ENCODE results near the gene CSTF3.
"Not testable (repeated sequence)": the region's sequence is repeated elsewhere in the genome, so short reads cannot be mapped to it uniquely, and the experiment has no call there.

Gene CSTF3

DNA sequence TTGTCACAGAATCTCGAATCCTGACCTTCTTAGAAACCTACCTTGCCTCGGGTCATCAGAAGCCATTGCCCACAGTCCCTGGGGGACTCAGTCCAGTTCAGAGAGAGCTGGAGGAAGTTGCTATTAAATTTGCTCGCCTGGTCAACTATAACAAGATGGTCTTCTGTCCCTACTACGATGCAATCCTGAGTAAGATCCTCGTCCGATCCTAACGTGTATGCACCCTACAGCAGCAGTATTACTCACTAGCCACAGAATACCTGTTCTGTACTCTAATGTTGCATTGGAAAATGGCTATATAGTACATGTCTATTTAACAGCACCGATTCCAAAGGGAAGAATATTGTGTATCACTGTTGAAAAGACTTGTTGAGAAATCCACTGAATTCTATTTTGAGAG lies 88.8 kb downstream of the CSTF3 start:
- DNase-seq, result no peak

DNA sequence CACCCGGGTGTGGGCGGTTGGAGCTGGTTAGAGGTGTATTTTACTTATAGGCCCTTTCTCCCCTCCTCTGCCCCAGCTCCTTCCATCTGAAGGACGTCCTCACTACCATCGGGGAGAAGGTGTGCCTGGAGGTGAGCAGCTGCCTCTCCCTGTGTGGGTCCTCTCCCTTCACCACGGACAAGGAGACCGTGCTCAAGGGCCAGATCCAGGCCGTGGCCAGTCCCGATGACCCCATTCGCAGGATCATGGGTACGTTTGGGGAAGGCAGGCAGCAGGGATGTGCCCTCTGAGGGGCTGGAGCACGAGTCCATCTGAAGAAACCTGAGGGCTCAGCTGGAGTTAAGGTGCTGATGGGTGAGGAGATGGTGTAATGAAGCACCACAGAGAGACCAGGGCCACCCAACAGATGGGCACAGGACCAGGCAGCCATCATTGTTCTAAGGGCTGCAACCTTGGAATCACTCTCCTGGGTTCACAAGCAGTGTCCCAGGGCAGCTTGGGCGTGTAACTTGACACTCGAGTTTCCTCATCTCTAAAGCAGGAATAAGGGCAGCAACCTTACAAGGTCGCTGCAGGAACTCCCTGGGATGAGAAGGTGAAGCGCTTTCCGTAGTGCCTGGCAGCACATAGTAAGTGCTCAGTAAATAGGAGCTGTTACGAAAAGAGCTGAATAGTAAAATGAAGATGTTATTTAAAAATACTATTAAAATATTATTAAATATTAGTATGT lies 92.5 kb downstream of the CSTF3 start:
- DNase-seq, result no peak

DNA sequence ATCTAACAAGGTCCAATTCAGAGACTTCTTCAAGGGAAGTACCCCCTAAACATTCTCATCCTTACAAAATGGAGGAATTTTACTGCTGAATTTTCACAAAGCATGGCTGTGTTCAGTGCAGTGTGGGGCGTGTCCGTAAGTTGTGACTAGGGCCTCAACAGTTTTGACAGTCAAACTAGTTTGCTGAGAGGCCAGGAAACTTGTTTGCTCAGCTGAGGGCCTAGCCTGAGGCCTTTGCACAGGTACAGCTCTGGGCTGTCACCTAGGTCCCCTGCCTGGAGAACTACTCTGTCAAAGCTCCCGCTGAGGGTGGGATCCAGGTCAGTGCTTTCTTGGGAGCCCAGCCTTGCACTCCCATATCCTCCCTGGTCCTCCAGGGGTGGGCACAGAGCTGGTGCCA lies 94.0 kb downstream of the CSTF3 start:
- DNase-seq, result no peak

DNA sequence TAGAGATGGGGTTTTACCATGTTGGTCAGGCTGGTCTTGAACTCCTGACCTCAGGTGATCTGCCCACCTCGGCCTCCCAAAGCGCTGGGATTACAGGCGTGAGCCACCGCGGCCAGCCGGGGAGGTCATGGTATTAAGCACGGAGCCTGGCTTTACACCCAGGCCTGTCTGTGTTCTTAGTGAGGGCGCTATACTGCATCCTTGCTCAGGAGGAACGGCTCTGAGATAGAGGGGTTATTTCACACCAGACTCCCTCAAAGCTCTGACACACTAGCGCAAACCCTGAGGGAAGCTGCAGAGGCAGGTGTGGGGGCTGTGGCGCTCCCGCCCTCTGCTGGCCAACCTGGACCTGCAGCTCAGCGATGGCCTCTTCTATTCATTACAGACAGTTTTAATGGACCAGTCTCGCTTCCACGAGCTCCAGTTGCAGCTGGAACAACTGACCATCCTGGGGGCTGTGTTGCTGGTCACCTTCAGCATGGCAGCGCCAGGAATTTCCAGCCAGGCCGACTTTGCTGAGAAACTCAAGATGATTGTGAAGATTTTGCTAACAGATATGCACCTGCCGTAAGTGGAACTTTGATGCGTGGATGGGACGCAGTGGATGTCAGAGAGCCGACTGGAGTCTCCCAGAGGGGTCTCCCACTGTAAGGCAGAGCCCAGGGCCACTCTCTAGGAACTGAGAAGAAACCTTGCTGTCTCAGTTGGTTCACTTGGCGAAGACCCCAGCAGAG lies 95.7 kb downstream of the CSTF3 start:
- peak; percentile 80 for DNase-seq

DNA sequence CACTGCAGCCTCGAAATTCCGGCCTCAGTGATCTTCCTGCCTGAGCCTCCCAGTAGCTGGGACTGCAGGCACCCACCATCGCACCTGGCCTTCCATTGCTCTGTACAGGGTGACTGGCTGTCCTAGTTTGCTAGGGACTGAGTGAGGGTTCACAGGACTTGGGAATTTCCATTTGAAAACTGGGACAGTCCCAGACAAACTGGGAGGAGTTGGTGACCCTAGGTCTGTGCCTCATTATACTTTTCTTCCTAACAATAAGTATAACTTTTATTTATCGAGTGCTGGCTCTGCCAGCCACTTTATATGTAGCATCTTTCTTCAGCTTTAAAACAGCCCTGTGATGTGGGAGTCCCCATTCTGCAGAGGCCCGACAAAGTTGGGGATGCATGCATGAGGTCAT lies 96.4 kb downstream of the CSTF3 start:
- DNase-seq, result no peak

DNA sequence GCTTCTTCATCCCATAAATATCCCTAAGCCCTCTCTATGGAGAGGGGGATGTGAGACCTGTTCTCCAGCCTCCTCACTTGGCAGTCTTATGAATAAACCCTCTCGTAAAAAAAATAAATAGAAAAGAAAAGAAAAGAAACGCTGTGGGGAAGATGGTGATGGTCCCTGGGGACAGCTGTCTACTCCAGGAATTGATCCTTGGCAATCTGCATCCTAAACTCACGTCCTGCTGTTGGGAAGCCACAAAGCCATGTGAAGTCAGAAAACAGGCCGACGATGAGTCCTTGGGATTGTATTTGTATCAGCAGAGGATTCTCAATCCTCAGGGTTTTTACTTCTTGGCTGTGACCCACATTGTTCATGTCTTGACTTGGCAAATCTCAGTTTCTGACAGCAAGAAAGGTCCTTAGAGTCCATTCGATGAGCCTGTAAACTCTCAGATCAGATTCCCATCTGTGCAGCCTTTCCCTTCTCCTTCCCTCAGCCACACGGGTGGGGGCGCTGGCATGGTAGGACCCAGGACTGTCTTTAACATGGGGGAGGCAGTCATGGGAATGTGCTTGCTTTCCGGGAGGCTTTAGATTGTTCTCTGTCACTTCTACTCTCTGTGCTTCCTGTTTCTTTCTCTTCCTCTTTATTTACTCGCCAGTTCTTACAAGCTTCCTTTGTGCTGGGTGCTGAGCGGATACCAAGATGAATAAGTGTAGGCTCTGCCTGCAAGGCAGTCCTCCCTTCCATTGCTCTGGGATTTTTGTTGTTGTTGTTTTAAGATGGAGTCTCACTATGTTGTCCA lies 97.1 kb downstream of the CSTF3 start:
- DNase-seq, result no peak

DNA sequence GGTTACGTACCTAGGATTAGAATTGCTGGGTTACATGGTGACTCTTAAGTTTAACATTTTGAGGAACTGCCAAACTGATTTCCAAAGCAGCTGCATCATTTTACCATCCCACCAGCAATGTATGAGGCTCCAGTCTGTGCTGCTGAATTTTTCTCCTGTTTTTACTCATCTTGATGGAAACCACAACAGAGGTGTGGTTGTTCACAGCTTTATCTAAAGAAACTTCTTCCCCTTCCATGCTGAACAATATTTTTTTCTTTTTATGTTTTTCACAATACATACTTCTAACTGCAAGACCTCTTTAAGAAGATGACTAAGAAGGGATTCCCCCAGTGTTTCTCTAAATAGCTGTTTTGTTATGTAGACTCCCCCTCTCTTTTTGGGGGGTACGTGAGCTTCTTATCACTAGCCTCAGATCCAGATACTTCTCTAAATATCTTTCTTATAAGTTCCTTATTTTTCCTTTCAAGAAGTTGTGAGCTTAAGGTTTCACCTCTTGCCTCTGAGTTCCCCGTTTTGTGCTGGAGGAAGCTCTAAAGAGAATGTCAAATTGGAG lies 97.9 kb downstream of the CSTF3 start:
- no peak for DNase-seq

DNA sequence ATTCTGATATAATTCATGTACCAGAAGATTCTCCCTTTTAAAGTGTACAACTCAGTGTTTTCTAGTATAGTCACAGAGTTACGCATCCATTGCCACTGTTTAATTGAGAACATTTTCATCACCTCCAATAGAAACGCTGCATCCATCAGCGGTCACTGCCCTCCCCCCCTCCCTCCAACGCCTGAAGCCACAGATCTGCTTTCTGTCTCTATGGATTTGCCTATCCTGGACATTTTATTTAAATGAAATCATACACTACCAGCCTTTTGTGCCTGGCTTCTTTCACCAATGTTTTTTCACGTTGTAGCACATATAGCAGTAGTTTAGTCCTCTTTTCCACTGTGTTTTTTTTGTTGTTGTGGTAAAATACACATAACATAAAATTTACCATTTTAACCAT lies 99.1 kb downstream of the CSTF3 start:
- DNase-seq, result no peak

DNA sequence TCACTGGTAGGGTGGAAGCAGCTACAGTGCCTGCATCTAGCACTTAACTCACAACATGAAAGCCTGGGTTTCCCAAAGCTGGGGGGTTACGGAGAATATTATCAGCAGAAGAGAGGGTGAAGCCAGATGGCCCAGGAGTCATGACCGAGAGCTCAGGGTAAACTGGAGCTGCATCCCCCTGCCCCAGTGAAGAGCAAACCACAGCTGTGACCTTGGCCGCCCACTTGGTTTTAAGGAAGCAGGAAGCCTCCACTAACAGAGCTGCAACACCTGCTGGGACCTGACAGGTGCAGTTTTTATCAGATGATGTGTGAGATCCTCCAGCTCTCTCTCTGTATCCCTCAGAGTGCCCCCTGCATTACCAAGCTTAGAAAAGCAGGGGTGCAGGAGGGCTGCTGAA lies 101.0 kb downstream of the CSTF3 start:
- peak; percentile 83 for DNase-seq

DNA sequence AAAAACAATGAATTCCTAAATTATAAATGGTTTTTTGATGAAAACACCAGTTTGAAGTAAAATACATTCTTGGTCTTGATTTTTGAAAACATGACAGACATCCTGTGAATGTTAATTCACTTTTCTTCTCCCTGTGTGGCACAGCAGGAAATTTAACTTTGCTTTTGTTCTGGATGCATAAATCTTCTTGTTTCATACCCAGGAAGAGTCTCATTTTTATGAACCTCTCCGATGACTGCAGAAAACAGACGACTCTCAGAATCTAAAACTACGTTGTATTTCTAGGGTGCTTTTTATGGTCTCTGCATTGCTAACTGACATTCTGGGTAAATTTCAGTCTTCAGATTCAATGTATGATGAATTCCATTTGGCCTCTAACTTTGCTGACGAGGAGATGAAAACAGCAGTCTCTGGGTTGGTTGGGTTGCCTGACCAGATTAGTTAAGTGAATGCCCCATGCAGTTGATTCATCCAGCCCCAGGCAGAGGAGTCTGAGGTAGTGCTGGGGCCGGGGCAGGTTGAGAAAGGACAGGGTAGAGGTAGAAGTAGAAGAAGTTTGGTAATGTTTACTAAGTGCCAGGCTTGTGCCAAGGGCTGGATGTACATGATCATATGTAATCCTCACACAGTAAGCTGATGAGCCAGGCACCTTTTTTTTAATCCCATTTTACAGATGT lies 101.8 kb downstream of the CSTF3 start:
- no peak for DNase-seq

DNA sequence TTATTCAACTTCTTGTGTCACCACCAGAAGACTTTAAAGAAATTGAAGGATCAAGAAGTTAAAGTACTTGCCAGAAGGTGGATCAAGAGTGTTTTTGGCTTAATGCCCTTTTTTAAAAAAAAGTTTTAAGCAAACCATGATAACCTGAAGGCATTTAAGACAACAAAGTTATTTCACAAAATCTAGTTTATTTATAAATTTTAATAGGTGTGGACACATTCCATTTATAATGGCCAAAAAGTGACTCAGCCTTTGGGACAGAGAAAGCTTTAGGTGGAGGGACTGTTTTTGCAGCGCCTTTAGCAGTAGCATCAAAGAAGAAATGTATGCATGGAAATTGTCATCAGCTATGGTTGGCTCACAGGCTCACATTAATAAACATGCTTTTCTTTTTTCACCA lies 104.0 kb downstream of the CSTF3 start:
- DNase-seq, result no peak

DNA sequence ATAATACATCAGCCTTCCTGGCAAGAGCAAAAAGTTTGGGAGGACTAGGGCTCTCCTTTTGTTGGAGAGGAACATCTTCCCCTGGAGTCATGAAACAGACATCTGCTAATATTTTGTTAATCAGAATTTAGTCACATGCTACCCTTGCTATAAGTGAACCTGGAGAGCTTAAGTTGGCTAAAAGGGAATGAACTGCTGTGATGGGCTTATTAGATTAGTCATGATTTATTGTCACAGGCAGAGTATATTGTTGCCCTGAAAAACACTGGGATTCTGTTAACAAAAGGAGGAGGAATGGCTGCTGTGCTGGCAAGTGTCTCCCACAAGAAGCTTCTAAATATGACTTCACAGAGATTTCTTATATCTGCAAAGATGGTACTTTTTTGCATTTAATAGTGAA lies 105.9 kb downstream of the CSTF3 start:
- DNase-seq, result no peak

DNA sequence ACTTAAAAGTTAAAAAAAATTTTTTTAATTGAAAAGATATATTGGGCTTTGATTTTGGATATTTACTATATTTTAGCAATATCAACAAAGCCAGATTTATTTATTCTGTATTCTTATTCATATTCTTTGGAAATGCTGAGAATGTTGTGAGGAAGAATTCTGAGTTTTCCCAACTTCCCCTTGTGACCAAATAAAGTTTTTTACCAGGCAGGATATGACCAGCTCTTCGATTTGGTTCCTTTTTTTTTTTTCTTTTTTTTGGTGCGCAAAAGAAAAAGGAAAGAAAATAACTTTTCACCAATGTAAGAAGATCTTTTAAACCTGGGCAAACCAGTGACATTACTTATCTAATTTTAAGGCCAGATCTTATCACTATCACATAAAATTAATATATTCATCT lies 109.0 kb downstream of the CSTF3 start:
- DNase-seq, result no peak

DNA sequence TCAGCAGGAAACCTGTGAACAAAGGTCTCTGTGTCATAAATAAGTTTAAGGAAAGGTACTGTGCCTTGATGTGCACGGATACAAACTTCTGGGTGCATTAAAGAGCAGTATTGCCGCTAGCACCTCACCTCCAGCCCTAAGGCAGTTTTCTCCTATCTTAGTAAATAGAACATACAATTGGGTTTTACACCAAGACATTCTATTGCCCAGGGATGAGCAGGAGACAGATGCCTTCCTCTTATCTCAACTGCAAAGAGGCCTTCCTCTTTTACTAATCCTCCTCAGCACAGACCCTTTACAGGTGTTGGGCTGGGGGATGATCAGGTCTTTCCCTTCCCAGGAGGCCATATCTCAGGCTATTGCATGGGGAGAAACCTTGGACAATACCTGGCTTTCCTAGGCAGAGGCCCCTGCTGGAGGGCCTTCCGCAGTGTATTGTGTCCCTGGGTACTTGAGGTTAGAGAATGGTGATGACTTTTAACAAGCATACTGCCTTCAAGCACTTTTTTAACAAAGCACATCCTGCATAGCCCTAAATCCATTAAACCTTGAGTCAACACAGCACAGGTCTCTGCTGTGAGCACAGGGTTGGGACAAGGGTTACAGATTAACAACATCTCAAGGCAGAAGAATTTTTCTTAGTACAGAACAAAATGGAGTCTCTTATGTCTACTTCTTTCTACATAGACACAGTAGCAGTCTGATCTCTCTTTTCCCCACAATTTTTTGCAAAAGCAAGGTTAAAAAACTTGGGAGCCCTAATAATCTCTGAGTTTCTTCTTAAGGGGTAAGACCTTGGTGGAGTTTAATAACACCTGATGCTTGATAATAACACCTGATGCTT lies 111.5 kb downstream of the CSTF3 start:
- peak; percentile 87 for DNase-seq

DNA sequence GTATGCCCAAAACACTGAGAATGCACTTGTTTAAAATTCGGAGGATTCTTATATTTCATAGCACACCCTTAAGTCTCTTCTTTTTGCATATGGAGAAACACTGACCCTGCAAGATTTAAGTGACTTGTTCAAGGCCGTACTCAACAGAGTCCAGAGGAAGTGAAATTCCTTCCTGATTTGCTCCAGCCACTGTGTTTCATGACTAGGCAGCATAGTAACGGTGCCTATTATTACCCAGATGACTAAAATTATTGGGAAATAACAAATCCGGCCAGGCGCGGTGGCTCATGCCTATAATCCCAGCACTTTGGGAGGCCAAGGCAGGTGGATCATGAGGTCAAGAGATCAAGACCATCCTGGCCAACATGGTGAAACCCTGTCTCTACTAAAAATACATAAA lies 112.6 kb downstream of the CSTF3 start:
- not testable (repeated sequence) for DNase-seq

DNA sequence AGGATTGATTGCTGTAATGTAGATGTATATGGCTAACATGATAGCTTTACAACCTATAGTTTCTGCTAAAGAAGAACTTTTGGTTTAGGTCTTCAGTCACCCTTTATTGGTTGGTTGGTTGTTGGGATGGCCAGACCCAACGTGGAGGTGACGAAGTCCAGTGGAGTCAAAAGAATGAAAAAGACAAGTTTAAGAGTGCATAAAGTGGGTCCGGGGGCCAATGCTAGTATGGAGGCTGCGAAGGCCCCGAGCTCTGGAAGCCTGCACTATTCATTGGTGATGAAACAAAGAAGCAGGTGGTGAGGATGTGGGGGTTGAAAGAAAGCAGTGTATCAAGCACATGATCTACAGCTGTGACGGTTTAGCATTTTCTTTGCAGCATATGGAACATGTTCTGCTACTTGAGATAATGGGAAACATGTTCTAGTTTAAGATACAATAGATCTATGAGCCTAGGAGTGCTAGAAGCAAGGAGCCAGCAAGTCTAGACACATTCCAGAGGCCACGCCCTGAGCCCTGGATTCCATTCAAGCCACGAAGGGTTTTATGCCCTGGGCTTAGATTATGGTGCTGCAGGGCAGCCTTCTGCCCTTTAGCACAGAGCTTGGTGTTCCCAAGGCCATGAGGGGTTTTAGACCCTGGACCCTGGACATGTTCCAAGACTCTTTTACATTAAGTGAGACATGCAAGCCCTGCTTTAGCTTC lies 115.6 kb downstream of the CSTF3 start:
- no peak for DNase-seq

DNA sequence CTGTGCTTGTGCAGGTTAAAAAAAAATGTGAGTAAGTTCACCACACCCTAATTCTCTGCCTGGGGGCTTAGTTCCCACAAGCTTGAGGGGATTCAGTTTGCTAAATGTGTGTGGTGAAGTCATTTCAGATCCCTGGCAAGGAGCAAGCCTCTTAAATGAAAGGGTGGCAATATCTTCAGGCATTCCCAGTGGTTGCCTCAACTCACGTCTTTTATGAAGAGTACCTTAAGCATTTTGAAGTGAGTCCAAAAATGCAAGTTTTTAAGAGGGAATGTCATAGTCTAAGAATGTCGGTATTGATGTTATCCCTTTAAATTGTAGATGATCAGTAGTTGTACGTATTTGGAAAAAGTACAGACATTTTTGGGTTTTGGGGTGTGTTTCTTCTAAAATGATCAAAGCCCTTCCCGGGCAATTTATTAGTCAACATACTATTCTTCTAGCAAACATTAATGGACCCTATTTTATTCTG lies 117.0 kb downstream of the CSTF3 start:
- no peak for DNase-seq

DNA sequence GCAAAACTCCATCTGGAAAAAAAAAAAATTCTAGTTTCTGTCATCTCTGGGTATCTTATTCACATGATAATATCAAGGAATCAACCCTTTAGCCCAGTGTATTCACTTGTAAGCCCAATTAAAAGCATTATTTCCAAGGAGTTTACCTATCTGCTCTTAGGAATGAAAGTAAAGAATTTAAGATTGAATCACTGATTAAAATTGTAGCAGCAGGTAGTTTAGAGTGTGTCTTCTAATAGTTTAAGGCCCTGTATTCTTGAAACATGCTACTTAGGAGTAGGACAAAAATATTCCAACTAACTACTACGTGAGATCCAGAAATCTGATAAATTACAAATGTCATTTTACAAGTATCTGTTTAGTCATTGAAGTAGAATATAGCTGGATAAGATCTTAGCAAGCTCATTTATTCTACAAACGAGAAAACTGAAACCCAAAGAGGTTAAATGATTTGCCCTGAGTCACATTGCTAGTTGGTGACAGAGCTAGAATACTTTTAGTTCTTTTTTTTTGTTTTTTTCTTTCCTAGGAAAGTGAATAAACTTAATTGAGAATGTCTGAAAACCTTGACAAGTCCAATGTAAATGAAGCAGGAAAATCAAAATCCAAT lies 118.0 kb downstream of the CSTF3 start:
- no peak for DNase-seq

DNA sequence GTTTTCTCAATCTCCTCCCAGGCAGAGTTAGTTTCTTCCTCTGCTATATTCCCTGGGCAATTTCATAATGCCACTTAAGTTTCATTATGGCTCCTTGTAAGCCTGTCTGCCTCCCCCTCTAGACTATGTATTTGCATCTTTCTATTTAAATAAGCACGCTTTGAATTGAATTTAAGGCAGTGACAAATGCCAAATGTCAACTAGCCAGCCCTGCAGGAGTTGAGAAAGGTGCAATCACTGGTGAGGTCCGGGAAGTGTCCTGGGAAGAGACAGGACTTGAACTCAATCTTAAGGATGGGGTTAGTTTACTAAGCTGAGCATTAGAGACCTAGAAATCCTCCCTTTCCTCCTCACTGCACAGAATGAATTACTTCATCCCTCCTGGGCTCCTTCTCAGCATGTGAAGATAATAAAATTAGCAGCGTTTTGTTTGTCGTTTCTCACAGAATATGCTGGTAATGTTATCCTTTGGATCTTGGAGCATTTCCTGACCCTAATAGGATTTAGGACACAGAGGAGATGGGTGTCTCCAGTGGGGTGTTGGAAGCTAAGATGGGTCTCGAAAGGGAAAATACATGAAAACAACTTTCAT lies 120.3 kb downstream of the CSTF3 start:
- DNase-seq, result no peak
